Nucleus accumbens (tissue), 56 donors: ENCODE results near the gene VWA1.
"Not testable (repeated sequence)": the region's sequence is repeated elsewhere in the genome, so short reads cannot be mapped to it uniquely, and the experiment has no call there.

Experiments
- DNase-seq, 56 donors: peaks; one replicate each; lab custom pipeline; 2025; lab: John Stamatoyannopoulos, UW

Gene VWA1

GRCh38 chr1:1402072-1402900, 33.2 kb upstream of the VWA1 start:
- no peak for DNase-seq

DNA sequence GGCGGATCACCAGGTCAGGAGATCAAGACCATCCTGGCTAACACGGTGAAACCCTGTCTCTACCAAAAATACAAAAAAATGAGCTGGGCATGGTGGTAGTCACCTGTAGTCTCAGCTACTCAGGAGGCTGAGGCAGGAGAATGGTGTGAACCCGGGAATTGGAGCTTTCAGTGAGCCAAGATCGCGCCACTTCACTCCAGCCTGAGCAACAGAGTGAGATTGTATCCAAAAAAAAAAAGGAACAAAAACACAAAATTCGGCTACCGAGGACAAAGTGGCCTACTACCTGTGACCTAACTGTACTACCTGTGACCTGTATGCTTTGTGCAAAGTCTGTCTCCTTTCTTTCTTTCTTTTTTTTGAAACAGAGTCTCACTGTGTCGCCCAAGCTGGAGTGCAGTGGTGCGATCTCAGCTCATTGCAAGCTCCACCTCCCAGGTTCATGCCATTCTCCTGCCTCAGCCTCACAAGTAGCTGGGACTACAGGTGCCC, 32.5 kb upstream of the VWA1 start:
- DNase-seq: not testable (repeated sequence)

DNA sequence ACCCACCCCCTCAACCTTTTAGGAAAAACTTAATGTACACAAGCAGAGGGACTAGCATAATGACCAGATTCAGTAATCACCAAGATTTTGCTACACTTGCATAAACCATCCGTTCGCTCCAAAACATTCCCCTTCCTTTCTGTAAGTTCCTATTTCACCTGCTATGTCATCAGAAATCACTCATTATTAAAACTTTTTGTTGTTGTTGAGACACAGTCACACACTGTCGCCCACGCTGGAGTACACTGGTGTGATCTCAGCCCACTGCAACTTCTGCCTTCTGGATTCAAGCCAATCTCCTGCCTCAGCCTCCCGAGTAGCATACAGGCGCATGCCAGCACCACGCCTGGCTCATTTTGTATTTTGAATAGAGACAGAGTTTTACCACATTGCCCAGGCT, 31.8 kb upstream of the VWA1 start:
- DNase-seq: no peak

DNA sequence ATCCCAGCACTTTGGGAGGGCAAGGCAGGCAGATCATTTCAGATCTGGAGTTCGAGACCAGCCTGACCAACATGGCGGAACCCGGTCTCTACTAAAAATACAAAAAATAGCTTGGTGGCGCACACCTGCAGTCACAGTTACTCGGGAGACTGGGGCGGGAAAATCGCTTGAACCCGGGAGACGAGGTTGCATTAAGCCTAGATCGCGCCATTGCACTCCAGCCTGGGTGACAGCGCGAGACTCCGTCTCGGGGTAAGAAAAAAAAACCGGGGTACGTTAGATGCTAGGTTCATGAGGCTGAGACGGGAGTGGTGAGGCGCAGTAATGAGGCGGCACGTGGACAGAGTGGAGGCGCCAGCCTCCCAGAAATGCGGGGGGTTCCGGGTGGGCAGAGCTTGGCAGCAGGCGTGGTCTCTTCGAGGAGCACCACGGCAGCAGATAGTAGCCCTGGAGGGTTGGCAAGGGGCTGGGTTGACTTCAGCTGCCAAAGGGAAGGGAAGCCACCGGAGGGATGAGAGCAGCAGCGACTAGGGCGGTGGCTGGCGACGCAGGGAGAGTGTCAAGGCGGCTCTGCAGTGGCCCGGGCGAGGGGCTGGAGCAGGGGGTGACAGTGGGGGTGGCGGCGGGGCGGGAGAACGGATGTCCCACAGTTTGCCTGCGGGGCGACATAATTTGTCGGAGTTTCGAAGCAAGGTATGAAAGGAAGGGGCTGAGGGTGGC, 29.2 kb upstream of the VWA1 start:
- no peak for DNase-seq

DNA sequence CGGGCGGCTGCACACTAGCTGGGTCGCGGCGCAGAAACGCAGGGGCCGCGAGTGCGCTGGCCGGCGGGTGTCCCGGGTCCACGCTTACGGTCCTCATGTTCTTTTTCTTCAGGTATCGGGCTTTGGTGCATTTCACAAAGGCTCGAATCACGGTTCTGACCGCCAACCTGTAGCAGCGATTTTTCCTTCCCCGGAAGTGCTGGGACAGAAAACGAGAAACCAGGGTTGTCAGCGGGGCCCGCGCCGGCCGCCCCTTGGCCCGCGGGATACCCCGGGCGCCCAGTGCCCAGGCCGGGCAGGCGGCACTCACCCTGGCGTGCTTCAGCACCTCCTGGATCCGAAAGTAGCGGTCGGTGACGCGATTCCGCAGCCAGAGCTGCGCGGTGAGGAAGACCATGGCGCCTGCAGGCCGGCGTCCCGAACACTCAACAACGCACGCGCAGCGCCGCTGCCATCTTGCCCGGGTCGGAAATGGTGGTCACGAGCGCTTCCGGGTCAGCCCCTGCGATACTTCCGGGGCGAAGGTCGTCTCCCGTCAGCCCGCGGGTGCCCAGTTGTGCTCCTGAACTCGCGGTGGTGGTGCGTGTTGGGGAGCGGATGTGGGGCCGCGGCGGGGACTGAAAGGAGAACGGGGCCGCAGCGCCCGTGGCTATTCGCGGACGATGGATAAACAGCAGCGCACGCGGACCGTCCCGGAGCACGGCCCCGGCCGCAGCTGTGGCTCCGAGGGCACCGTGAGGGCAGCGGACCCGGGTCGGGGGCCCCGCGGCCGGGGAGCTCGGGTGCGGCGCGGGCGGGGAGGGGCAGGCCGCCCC, 28.5 kb upstream of the VWA1 start, which contains the start of gene MRPL20:
MRPL20 (minus strand) TSS at position 473 of the 815 bp plus-strand sequence; CDS start at position 397, 76 bp downstream.
- peak in 55 of 56 donors; percentile 49 to 96 (median 90) for DNase-seq

DNA sequence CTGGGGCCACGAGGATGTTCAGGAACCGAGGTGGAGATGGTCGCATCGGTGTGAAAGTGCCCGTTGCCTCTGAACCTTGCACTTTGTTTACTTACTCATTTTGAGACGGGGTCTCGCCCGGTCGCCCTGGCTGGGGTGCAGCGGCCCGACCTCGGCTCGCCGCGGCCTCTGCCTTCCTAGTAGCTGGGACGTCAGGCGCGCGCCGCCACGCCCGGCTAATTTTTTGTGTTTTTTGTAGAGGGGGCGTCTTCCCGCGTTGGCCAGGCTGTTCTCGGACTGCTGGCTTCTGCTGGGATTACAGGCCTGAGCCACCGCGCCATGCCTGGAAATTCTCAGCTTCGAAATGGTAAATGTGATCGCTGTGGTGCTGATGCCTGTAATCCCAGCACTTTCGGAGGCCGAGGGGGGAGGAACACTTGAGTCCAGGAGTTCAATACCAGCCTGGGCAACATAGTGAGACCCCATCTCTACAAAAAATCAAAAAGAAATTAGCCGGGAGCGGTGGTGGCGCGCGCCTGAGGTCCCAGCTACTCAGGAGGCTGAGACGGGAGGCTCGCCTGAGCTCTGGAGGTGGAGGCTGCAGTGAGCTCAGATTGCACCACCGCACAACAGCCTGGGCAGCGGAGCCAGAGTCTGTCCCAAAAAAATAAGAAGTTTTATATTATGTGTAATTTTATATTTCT, 27.7 kb upstream of the VWA1 start:
- DNase-seq: no peak

- DNase-seq: not testable (repeated sequence)
Measured at GRCh38 chr1:1410238-1410637, 25.3 kb upstream of the VWA1 start.

DNA sequence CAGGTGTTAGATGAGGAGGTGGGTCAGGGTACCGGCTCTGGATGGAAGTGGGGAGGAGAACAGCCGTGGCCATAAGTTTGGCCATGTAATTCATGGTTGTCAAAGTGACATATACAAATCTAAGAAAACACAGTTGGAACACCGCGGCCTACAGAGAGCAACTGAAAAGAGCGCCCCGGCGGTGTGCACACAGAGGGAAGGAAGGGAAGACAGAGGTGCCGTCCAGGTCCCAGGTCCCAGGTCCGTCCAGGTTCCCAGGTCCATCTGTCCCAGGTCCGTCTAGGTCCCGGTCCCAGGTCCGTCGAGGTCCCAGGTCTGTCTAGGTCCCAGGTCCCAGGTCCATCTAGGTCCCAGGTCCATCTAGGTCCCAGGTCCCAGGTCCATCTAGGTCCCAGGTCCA, 23.9 kb upstream of the VWA1 start:
- no peak for DNase-seq

GRCh38 chr1:1412311-1412902, 23.1 kb upstream of the VWA1 start:
- not testable (repeated sequence) for DNase-seq

DNA sequence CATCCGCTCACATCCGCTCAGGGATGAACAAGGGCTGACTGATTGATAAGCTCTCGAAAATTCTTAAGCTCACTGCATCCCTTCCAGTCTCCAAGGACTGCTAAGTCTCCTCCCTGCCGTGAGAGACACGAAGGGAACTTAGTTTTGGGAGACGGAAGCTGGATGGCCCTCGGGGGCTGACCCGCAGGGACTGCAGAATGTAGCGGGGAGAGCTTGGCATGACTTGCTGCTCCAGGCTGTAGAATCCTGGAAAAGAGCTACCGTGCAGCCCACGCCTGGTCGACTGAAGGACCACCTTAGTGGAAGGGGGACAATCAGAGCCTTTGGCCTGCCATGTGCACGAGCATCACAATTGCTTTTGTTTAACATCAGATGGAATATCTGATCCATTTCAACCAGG, 19.7 kb upstream of the VWA1 start:
- no peak for DNase-seq

DNA sequence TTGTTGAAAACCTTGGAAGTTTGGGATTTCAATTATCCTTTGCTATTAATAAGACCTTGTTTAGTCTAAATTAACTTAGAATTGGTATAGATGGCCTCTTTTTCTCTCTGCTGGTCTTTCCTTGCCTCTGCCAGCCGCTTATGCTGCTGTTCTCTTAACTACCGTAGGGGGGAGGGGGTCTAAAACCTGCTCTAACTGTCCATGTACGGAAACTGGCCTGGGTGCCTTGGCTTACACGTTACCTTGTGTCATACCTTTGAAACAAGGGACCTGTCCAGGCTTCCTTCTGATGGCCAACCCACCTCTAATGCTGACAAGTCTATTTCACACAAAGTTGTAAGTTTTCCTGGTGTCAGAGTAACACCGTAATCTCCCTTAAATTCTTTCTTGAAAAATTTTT, 18.1 kb upstream of the VWA1 start:
- not testable (repeated sequence) for DNase-seq

- not testable (repeated sequence) for DNase-seq
Measured at GRCh38 chr1:1417825-1418463, 17.5 kb upstream of the VWA1 start.

DNA sequence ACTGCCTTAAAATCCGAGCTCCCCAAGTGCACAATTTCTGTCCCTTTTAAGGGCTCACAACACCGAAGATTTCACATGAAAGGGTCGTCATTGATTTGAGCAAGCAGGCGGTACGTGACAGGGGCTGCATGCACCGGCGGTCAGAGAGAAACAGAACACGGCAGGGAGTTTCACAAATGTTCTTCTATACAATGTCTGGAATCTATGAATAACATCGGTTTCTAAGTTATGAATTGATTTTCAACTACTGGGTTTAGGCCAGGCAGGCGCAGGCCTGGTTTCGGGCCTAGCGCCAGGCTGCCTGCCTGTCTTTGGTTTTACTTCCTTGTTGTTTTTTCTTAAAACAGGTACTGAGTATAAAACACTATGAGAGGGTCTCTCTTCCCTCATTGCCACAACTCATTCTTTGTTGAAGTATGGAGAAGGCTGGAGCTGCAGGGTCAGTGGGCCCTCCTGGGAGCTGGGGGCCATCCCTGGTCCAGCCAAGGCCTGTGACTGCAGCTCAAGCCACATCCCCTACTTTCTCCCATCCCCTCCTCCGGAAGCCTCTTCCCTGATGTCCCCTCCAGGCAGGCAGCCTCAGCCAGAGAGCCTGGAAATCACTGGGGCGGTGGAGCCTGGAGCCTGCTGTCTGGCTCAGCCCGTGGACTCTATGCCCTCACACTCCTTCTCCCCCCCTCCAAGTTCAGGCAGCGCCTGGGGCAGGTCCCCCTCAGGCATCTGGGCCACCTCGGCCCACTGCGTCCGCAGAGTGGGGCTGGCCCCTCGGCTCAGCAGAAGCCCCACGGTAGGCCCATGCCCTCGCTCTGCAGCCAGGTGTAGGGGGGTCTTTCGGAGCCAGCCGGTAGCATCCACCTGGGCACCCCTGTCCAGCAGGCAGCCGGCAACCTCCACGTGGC, 16.8 kb upstream of the VWA1 start:
- no peak for DNase-seq

- peak in 1 of 56 donors; percentile 50 for DNase-seq
Measured at GRCh38 chr1:1419363-1419812, 16.1 kb upstream of the VWA1 start.

DNA sequence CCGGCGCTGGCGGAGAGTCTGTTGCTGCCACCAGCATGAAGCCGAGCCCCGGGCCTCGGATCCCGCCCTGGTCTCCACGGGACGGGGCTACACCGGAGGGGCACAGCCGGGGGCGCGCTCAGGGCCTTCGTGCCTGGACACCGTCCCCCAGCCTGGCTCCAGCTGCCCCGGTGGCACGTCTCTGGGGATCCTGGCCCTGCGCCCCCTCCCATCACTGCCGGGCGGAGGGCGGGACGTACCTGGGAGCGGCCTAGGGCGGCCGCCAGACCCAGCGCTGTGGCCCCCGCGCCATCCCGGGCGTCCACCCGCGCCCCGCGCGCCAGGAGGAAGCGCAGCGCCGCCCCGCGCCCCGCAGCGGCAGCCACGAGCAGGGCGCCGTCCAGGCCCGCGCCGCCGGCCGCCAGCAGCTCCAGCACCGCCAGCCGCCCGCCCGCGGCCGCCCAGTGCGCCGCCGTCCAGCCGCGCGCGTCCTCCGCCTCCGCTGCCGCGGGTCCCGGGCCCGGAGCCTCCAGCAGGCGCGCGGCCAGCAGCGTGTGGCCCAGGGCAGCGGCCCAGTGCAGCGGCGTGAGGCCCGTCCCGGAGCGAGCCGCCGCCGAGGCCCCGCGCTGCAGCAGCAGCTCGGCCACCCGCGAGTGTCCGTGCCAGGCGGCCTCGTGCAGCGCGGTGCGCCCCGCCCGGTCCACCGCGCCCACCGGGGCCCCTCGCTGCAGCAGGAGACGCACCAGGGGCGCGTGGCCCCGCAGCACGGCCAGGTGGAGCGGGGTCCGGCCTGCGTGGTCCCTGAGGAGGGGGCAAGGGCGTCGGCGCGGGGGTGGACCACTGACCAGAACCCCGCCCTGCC, 15.5 kb upstream of the VWA1 start:
- DNase-seq: peak in 6 of 56 donors; percentile 26 to 53 (median 41)

GRCh38 chr1:1420654-1421141, 14.8 kb upstream of the VWA1 start:
- peak in 1 of 56 donors; percentile 57 for DNase-seq
